ENCODE data around the gene CXCL16.

DNA sequence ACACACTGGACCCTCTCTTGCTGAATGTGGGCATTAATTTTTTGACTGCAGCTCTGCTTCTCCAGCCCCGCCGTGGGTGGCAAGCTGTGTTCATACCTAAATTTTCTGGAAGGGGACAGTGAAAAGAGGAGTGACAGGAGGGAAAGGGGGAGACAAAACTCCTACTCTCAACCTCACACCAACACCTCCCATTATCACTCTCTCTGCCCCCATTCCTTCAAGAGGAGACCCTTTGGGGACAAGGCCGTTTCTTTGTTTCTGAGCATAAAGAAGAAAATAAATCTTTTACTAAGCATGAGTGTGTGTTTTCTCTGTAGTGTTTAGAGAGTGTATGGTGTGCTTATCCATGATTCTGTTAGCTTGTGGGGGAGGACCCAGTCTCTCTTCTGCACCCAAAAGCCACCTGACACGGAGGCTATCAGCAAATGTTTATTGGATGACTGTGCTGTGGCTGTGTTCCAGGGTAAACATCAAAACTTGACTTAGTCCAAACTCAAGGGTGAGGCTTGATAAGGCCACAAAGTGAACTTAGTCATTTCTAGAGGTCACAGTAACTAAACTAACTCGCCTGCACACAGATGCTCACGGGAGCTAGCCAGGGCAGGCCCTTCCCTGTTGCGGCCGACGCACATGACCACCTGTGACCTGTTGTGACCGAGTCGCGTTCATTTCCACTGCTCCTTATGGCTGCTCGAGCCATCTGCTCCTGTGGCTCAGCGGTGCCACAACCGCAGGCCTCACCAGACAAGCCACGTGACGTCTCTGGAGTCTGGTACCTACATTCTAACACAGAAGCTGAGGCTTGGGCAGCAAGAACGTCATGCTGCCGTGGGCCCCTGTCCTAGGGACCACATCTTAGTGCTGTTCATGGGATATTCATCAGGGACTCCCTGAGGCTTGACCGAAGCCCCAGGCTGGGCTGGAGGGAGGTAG is 18.3 kb downstream of the CXCL16 start:
- TF ChIP-seq POLR2A (IDR thresholded peaks at IDR 0.05; ENCODE audit: low read depth, low read length): peak; percentile 50; the same call in 1 of the 2 replicates
- no peak for TF ChIP-seq HCFC1 (IDR thresholded peaks at IDR 0.05; ENCODE audit: low read length)
- no peak for TF ChIP-seq EZH2 (IDR thresholded peaks at IDR 0.05; ENCODE audit: borderline replicate concordance, control insufficient read depth, low read depth, low read length)
- no peak for TF ChIP-seq FOXK2 (IDR thresholded peaks at IDR 0.05)
- TF ChIP-seq TCF3 (IDR thresholded peaks at IDR 0.05; ENCODE audit: borderline replicate concordance, insufficient read depth, low read depth, low read length): peak; percentile 63; the same call in 1 of the 2 replicates

Data from GM12878 (cell line).